IMR-90 (cell line): ENCODE data around the gene MYCBP. TPM values are rescaled to one million over a fixed set of nuclear protein-coding genes. Genes with fewer than 3 reads are reported as not detected.

ENCODE experiments used
- ATAC-seq: fragments of 200-7000 bp; cut with Tn5 transposase; 2 replicates; pipeline ENCODE4 v1.9.1; 2020; ENCODE audit warnings: low read depth, mild to moderate bottlenecking, moderate library complexity
- BruUV-seq: library from RNA; stranded (reverse); fragments of 400-500 nt; replicated peaks from 2 replicates; lab custom pipeline; 2021; lab: Mats Ljungman, UMichigan
- CTCF ChIA-PET: fragments of 300-600 bp; formaldehyde crosslinking; extraction: SDS; loops from one replicate; lab custom pipeline; 2021; ENCODE audit warnings: antibody characterized with exemption; lab: Yijun Ruan, JAX
- POLR2A ChIA-PET: fragments of 300-600 bp; sonication (Branson Sonifier 250); formaldehyde crosslinking; loops from one replicate; lab custom pipeline; 2022; ENCODE audit warnings: antibody characterized with exemption; ENCODE audit not compliant: unreplicated experiment; lab: Charles Lee
- DNase-seq: peaks from one replicate; pipeline ENCODE4 v3.0.0; 2013
- H2AFZ ChIP-seq: replicated peaks from 2 replicates; pipeline ENCODE3; 2013; ENCODE audit warnings: low read length, mild to moderate bottlenecking; ENCODE audit not compliant: poor library complexity
- H2AK5ac ChIP-seq: 2 replicates; pipeline ENCODE4 v1.6.1; 2013; ENCODE audit warnings: low read depth, low read length, inconsistent platforms
- H2AK9ac ChIP-seq: replicated peaks from 2 replicates; pipeline ENCODE3; 2013; ENCODE audit warnings: mild to moderate bottlenecking, low read depth, low read length, moderate library complexity; ENCODE audit not compliant: poor library complexity
- H2BK120ac ChIP-seq: 2 replicates; pipeline ENCODE4 v1.6.1; 2013; ENCODE audit warnings: low read depth, low read length, inconsistent platforms
- H2BK15ac ChIP-seq: 3 replicates; pipeline ENCODE4 v1.6.1; 2013; ENCODE audit warnings: low read depth, low read length, inconsistent platforms
- H2BK20ac ChIP-seq: 2 replicates; pipeline ENCODE4 v1.6.1; 2013; ENCODE audit warnings: low read depth, mild to moderate bottlenecking, inconsistent platforms, low read length, moderate library complexity
- H2BK5ac ChIP-seq: 2 replicates; pipeline ENCODE4 v1.6.1; 2013; ENCODE audit warnings: mild to moderate bottlenecking, low read depth, low read length, inconsistent platforms; ENCODE audit not compliant: poor library complexity, severe bottlenecking
- H3K14ac ChIP-seq: replicated peaks from 2 replicates; pipeline ENCODE4 v1.6.1; 2013; ENCODE audit warnings: low read depth, low read length, inconsistent platforms
- H3K18ac ChIP-seq: 2 replicates; pipeline ENCODE4 v1.6.1; 2013; ENCODE audit warnings: low read depth, low read length, control low read depth
- H3K23ac ChIP-seq: 2 replicates; pipeline ENCODE4 v1.6.1; 2013; ENCODE audit warnings: low read depth, low read length, inconsistent platforms
- H3K27ac ChIP-seq: 2 replicates; pipeline ENCODE4 v1.5.1; 2013; ENCODE audit warnings: mild to moderate bottlenecking, control low read depth, low read length; ENCODE audit not compliant: insufficient read depth
- H3K27me3 ChIP-seq: 2 replicates; pipeline ENCODE4 v1.6.1; 2013; ENCODE audit warnings: low read length; ENCODE audit not compliant: control insufficient read depth, insufficient read depth
- H3K36me3 ChIP-seq: 2 replicates; pipeline ENCODE4 v1.6.1; 2013; ENCODE audit warnings: low read length, mixed read lengths; ENCODE audit not compliant: control insufficient read depth, insufficient read depth
- H3K4ac ChIP-seq: 2 replicates; pipeline ENCODE4 v1.6.1; 2013; ENCODE audit warnings: low read depth, low read length, inconsistent platforms
- H3K4me1 ChIP-seq: 2 replicates; pipeline ENCODE4 v1.6.1; 2013; ENCODE audit warnings: low read length, mixed read lengths; ENCODE audit not compliant: control insufficient read depth, insufficient read depth
- H3K4me2 ChIP-seq: 2 replicates; pipeline ENCODE4 v1.6.1; 2013; ENCODE audit warnings: low read depth, mild to moderate bottlenecking, control low read depth, low read length, moderate library complexity
- H3K4me3 ChIP-seq: 2 replicates; pipeline ENCODE4 v1.5.1; 2013; ENCODE audit warnings: low read depth, mild to moderate bottlenecking, control low read depth, low read length, moderate library complexity; ENCODE audit not compliant: insufficient read depth
- H3K56ac ChIP-seq: 2 replicates; pipeline ENCODE4 v1.6.1; 2013; ENCODE audit warnings: low read length, inconsistent platforms; ENCODE audit not compliant: insufficient read depth; ENCODE audit errors: extremely low read depth
- H3K79me1 ChIP-seq, 2 experiments: 2 replicates each; pipeline ENCODE4 v1.6.1; 2013; ENCODE audit warnings: low read length in 2 of 2, inconsistent platforms in 1 of 2, low read depth in 1 of 2
- H3K9ac ChIP-seq: 2 replicates; pipeline ENCODE4 v1.6.1; 2013; ENCODE audit warnings: low read depth, low read length, control low read depth
- H3K9me1 ChIP-seq: 2 replicates; pipeline ENCODE4 v1.6.1; 2013; ENCODE audit warnings: low read length, inconsistent platforms; ENCODE audit not compliant: insufficient read depth
- H3K9me3 ChIP-seq: 2 replicates; pipeline ENCODE4 v1.6.1; 2013; ENCODE audit warnings: low read length; ENCODE audit not compliant: control insufficient read depth, insufficient read depth
- H4K20me1 ChIP-seq: 2 replicates; pipeline ENCODE4 v1.6.1; 2013; ENCODE audit warnings: low read length, inconsistent platforms; ENCODE audit not compliant: insufficient read depth
- H4K5ac ChIP-seq: 2 replicates; pipeline ENCODE4 v1.6.1; 2013; ENCODE audit warnings: mild to moderate bottlenecking, low read depth, low read length, control low read depth
- H4K8ac ChIP-seq, 2 experiments: 2 replicates each; pipeline ENCODE4 v1.6.1; 2013; ENCODE audit warnings: low read depth in 2 of 2, low read length in 2 of 2, control low read depth in 1 of 2, inconsistent platforms in 1 of 2
- H4K91ac ChIP-seq: 2 replicates; pipeline ENCODE4 v1.6.1; 2013; ENCODE audit warnings: low read depth, low read length, inconsistent platforms; ENCODE audit not compliant: insufficient read depth
- CHD1 ChIP-seq: IDR thresholded peaks from 2 replicates; pipeline ENCODE4 v1.6.1; 2012; ENCODE audit warnings: low read depth, low read length, improper control_type of control experiment
- CTCF ChIP-seq: conservative IDR thresholded peaks from 2 replicates; pipeline ENCODE4 v1.5.1; 2012; ENCODE audit warnings: mild to moderate bottlenecking, low read depth, low read length, improper control_type of control experiment
- ELK1 ChIP-seq: fragments of 150-350 bp; IDR thresholded peaks from 2 replicates; pipeline ENCODE4 v1.6.1; 2016; ENCODE audit warnings: low read depth, mild to moderate bottlenecking, low read length, moderate library complexity, borderline replicate concordance
- MAFK ChIP-seq: IDR thresholded peaks from 2 replicates; pipeline ENCODE4 v1.6.1; 2012; ENCODE audit warnings: low read depth, low read length, improper control_type of control experiment
- NFE2L2 ChIP-seq: fragments of 150-350 bp; IDR thresholded peaks from 2 replicates; pipeline ENCODE4 v1.6.1; 2016; ENCODE audit warnings: low read depth, mild to moderate bottlenecking, low read length
- POLR2A ChIP-seq: IDR thresholded peaks from 2 replicates; pipeline ENCODE4 v1.6.1; 2012; ENCODE audit warnings: mild to moderate bottlenecking, low read depth, low read length
- SMC3 ChIP-seq: fragments of 150-350 bp; IDR thresholded peaks from 2 replicates; pipeline ENCODE4 v1.6.1; 2016; ENCODE audit warnings: low read depth, mild to moderate bottlenecking, antibody characterized with exemption, low read length, moderate library complexity
- WGBS, 2 experiments: methylation state at CpG; one replicate each; pipeline versions ENCODE4 v1.1.5 to v1.1.7; 2013; ENCODE audit warnings: missing lambda C conversion rate in 2 of 2; ENCODE audit not compliant: insufficient read length in 1 of 2; ENCODE audit errors: extremely low coverage in 2 of 2; 5-methylcytosine and 5-hydroxymethylcytosine counted together
- dilution Hi-C: fragments of 300-500 bp; cut with HindIII; formaldehyde crosslinking; loops from one replicate; pipeline ENCODE4 v1.14.3; 2018; ENCODE audit warnings: low sequenced_read_pairs; ENCODE audit not compliant: unreplicated experiment
- in situ Hi-C: fragments of 300-500 bp; cut with MboI; formaldehyde crosslinking; loops from 3 replicates; pipeline ENCODE4 v1.14.3; 2019; ENCODE audit warnings: low sequenced_read_pairs, inconsistent platforms, mixed read lengths
- intact Hi-C: fragments of 100-400 bp; cut with micrococcal nuclease; formaldehyde crosslinking; loops from 2 replicates; pipeline ENCODE4 v1.10.0; 2022
- polyA plus RNA-seq, 3 experiments: library from polyadenylated mRNA; depleted of rRNA; stranded (reverse); fragments of >200 nt; gene quantifications; 2 replicates each; pipeline ENCODE4 v1.2.3, GENCODE V29; 2012; ENCODE audit warnings: low replicate concordance in 1 of 3
- total RNA-seq: library from RNA; depleted of rRNA; stranded (reverse); fragments of >200 nt; gene quantifications from 2 replicates; pipeline ENCODE4 v1.2.3, GENCODE V29; 2012

The MYCBP gene
- total and polyA plus RNA-seq, 2 of the 4 experiments (the other 2 are of a cell fraction): 9.9 to 11.9 TPM

GRCh38 chr1:38899560-38899959 lies 26.4 kb upstream of the MYCBP start:
- dilution Hi-C loops: no loop called here
- Histone ChIP-seq H3K4me3 (no peak overlapping the region), H3K36me3 (no peaks in the 10 kb centered on the region), H3K9ac (no peak overlapping the region), H3K18ac (no peak overlapping the region), H3K9me3 (no peaks in the 10 kb centered on the region), H4K8ac (no peak overlapping the region), H3K27me3 (no peaks in the 10 kb centered on the region), H2AK9ac (no peak overlapping the region), H3K4me2 (no peak overlapping the region), H3K14ac (no peak overlapping the region), H4K5ac (no peak overlapping the region), H2BK15ac (no peak overlapping the region), H3K4me1 (no peaks in the 10 kb centered on the region), H2BK20ac (no peak overlapping the region), H3K4ac (no peak overlapping the region), H2BK5ac (no peak overlapping the region), H2BK120ac (no peak overlapping the region), H3K23ac (no peak overlapping the region), H4K20me1 (no peaks in the 10 kb centered on the region), H2AFZ (no peak overlapping the region), H4K91ac (no peak overlapping the region), H3K79me1 (no peaks in the 10 kb centered on the region), H3K27ac (no peak overlapping the region), H2AK5ac (no peak overlapping the region), H3K9me1 (no peaks in the 10 kb centered on the region), H3K56ac (no peak overlapping the region)
- intact Hi-C loops: no loop called here
- no TSS peak for BruUV-seq
- ATAC-seq (no peak), DNase-seq (no peak)
- ChIA-PET POLR2A (no interaction called here), CTCF (no interaction called here)
- no CpG with 5 or more reads among the region's 4 CpGs for WGBS, 2 experiments
- TF ChIP-seq NFE2L2 (no peak), SMC3 (no peak), ELK1 (no peak), MAFK (no peak), POLR2A (no peak), CTCF (no peak), CHD1 (no peak)
- in situ Hi-C loops: no loop called here
